ENCODE results near the gene AMIGO3. TPM values are rescaled to one million over a fixed set of nuclear protein-coding genes. Genes with fewer than 3 reads are reported as not detected.

The AMIGO3 gene
- total and polyA plus RNA-seq, 2 experiments from 2014 or later = 2.9 to 10.4 TPM

GRCh38 chr3:49733551-49733950, 14.1 kb upstream of the AMIGO3 start (continued):
- TF ChIP-seq CTCF (conservative IDR thresholded peaks at IDR 0.05; ENCODE audit: low read depth in 2 of 2) = no peak

- Mint-ChIP-seq H3K27me3 (ENCODE audit: insufficient read depth, low read depth, poor library complexity) (peaks cover 4% of the 10 kb centered on the region), H3K9me3 (no peaks in the 10 kb centered on the region), H3K36me3 (ENCODE audit: low read depth) (peaks cover 50% of the 10 kb centered on the region), H3K27ac (no peak overlapping the region), H3K4me3 (no peak overlapping the region), H3K4me1 (no peaks in the 10 kb centered on the region)
- Histone ChIP-seq H3K27ac (ENCODE audit: low read depth) (no peak overlapping the region), H2AFZ (no peak overlapping the region), H3K4me1 (ENCODE audit: insufficient read depth) (no peaks in the 10 kb centered on the region), H3K9me2 (ENCODE audit: insufficient read depth) (no peaks in the 10 kb centered on the region), H3K4me3 (no peak overlapping the region), H3K27me3 (ENCODE audit: insufficient read depth) (no peaks in the 10 kb centered on the region), H3K36me3 (ENCODE audit: insufficient read depth) (peaks cover 15% of the 10 kb centered on the region), H4K20me1 (replicated peaks; ENCODE audit: insufficient read depth) (0 out of 2 replicates have a peak, but pooled peaks cover 5% of the 10 kb centered on the region), H3K79me2 (replicated peaks; ENCODE audit: insufficient read depth) (no peaks in the 10 kb centered on the region), H3F3A (replicated peaks; ENCODE audit: low read depth) (peaks cover 5% of the 10 kb centered on the region; the same call in 1 of the 2 replicates), H3K4me2 (no peak overlapping the region)
- DNase-seq (ENCODE audit: low spot score) (no peak), ATAC-seq (no peak)
- no peak for TF ChIP-seq POLR2AphosphoS5 (IDR thresholded peaks at IDR 0.05; ENCODE audit: low read depth)
- no peak for TF ChIP-seq ZNF462 (CRISPR knock-in tag; IDR thresholded peaks at IDR 0.05)
- TF ChIP-seq STAT1 (IDR thresholded peaks at IDR 0.05; ENCODE audit: unreplicated experiment) = no peak
- TF ChIP-seq, protein P1, sequence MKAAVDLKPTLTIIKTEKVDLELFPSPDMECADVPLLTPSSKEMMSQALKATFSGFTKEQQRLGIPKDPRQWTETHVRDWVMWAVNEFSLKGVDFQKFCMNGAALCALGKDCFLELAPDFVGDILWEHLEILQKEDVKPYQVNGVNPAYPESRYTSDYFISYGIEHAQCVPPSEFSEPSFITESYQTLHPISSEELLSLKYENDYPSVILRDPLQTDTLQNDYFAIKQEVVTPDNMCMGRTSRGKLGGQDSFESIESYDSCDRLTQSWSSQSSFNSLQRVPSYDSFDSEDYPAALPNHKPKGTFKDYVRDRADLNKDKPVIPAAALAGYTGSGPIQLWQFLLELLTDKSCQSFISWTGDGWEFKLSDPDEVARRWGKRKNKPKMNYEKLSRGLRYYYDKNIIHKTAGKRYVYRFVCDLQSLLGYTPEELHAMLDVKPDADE (IDR thresholded peaks at IDR 0.05) = no peak
- TF ChIP-seq ZNF114 (CRISPR knock-in tag; IDR thresholded peaks at IDR 0.05) = no peak
- TF ChIP-seq, protein P2, sequence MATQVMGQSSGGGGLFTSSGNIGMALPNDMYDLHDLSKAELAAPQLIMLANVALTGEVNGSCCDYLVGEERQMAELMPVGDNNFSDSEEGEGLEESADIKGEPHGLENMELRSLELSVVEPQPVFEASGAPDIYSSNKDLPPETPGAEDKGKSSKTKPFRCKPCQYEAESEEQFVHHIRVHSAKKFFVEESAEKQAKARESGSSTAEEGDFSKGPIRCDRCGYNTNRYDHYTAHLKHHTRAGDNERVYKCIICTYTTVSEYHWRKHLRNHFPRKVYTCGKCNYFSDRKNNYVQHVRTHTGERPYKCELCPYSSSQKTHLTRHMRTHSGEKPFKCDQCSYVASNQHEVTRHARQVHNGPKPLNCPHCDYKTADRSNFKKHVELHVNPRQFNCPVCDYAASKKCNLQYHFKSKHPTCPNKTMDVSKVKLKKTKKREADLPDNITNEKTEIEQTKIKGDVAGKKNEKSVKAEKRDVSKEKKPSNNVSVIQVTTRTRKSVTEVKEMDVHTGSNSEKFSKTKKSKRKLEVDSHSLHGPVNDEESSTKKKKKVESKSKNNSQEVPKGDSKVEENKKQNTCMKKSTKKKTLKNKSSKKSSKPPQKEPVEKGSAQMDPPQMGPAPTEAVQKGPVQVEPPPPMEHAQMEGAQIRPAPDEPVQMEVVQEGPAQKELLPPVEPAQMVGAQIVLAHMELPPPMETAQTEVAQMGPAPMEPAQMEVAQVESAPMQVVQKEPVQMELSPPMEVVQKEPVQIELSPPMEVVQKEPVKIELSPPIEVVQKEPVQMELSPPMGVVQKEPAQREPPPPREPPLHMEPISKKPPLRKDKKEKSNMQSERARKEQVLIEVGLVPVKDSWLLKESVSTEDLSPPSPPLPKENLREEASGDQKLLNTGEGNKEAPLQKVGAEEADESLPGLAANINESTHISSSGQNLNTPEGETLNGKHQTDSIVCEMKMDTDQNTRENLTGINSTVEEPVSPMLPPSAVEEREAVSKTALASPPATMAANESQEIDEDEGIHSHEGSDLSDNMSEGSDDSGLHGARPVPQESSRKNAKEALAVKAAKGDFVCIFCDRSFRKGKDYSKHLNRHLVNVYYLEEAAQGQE (IDR thresholded peaks at IDR 0.05; ENCODE audit: unreplicated experiment) = no peak
- no peak for TF ChIP-seq CREB1 (CRISPR knock-in tag; IDR thresholded peaks at IDR 0.05; ENCODE audit: low read depth)
- no peak for TF ChIP-seq JUNB (IDR thresholded peaks at IDR 0.05; ENCODE audit: unreplicated experiment)
- no peak for TF ChIP-seq EZH2phosphoT487 (IDR thresholded peaks at IDR 0.05; ENCODE audit: unreplicated experiment)
- no peak for TF ChIP-seq EZH2 (IDR thresholded peaks at IDR 0.05; ENCODE audit: low read depth, unreplicated experiment)
Measured at GRCh38 chr3:49732597-49732996, 13.1 kb upstream of the AMIGO3 start.
